ENCODE results near the gene LSM14A. TPM values are rescaled to one million over a fixed set of nuclear protein-coding genes. Genes with fewer than 3 reads are reported as not detected.

The LSM14A gene
- total and polyA plus RNA-seq, 2 of the 8 experiments (the other 6 are each of a cell fraction or from before 2014, with no cell fraction given): 117 to 195 TPM

DNA sequence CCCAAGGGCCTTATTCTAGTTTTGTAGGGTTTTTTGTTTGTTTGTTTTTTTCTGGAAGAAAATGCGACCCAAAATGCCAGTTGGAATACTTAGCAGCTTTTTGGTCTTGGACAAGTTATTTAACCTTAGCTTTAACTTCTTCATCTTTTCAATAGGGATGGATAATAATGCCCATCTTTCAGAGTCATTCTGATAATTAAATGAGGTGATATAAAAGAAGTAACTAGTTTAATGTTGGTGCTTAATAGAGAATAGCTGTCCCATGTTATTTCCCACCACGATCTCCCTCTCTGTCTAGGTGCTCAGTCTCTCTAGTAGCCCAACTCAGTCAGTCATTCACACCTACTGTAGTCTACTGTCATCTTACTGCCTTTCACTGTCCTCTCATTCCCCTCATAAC, 8.0 kb downstream of the LSM14A start:
- no peak overlapping the region for H3K4me2 ChIP-seq (ENCODE audit: insufficient read depth in 1 of 2, low read depth in 2 of 2, low read length in 2 of 2)
- H4K20me1 ChIP-seq (replicated peaks in 1 of 2; ENCODE audit: control insufficient read depth in 1 of 2, insufficient read depth in 2 of 2, low read length in 2 of 2): peaks cover 30 to 31% of the 10 kb centered on the region in 2 experiments
- H4K5ac ChIP-seq (ENCODE audit: insufficient read length, low read depth, low read length): no peak overlapping the region
- no peak overlapping the region for H3K4ac ChIP-seq (replicated peaks; ENCODE audit: insufficient read length, low read depth, low read length)
- H3K4me1 ChIP-seq (replicated peaks in 1 of 4; ENCODE audit: control insufficient read depth in 3 of 4, insufficient read depth in 4 of 4, low read length in 3 of 4): peaks cover 0 to 3% (median 1%) of the 10 kb centered on the region in 4 experiments; a peak in 3 of 7 replicates
- H2AFZ ChIP-seq (ENCODE audit: low read length): no peak overlapping the region
- no peak overlapping the region for H2BK120ac ChIP-seq (replicated peaks; ENCODE audit: low read depth, low read length)
- no peak overlapping the region for H2BK5ac ChIP-seq (ENCODE audit: low read depth, low read length)
- no peak overlapping the region for H3K56ac ChIP-seq (replicated peaks; ENCODE audit: insufficient read length, low read depth, low read length)
- no peak overlapping the region for H2BK20ac ChIP-seq (ENCODE audit: low read length)
- H3K36me3 ChIP-seq (ENCODE audit: control insufficient read depth in 2 of 4, insufficient read depth in 4 of 4, low read length in 3 of 4): peaks cover 0 to 4% (median 0%) of the 10 kb centered on the region in 4 experiments; a peak in 2 of 8 replicates
- H3K9me3 ChIP-seq (ENCODE audit: insufficient read depth in 2 of 2, low read depth in 1 of 2, low read length in 1 of 2): no peaks in the 10 kb centered on the region
- H3K27me3 ChIP-seq (replicated peaks in 1 of 4; ENCODE audit: control insufficient read depth in 3 of 4, extremely low read depth in 1 of 4, insufficient read depth in 3 of 4, low read length in 3 of 4): no peaks in the 10 kb centered on the region
- no peak overlapping the region for H2BK15ac ChIP-seq (ENCODE audit: low read length)
- H3K18ac ChIP-seq (ENCODE audit: extremely low read depth, low read length): no peak overlapping the region
- no peak overlapping the region for H3K4me3 ChIP-seq (ENCODE audit: extremely low read depth in 1 of 4, insufficient read depth in 2 of 4, low read depth in 3 of 4, low read length in 4 of 4)
- H2BK12ac ChIP-seq (ENCODE audit: low read depth, low read length): no peak overlapping the region
- TF ChIP-seq TBP (IDR thresholded peaks at IDR 0.05; ENCODE audit: low read depth, low read length) (no peak), CBX5 (IDR thresholded peaks at IDR 0.05; ENCODE audit: low read depth, low read length) (no peak), BRCA1 (IDR thresholded peaks at IDR 0.05; ENCODE audit: low read depth, low read length) (no peak), USF2 (IDR thresholded peaks at IDR 0.05; ENCODE audit: low read length) (no peak), POLR2A (IDR thresholded peaks at IDR 0.05; ENCODE audit: control extremely low read depth in 1 of 2, low read depth in 2 of 2, low read length in 2 of 2) (no peak), NRF1 (IDR thresholded peaks at IDR 0.05; ENCODE audit: low read depth, low read length) (no peak), CHD2 (IDR thresholded peaks at IDR 0.05; ENCODE audit: low read length) (no peak), NANOG (IDR thresholded peaks at IDR 0.05; ENCODE audit: insufficient read depth, low read depth, low read length, poor library complexity, severe bottlenecking) (no peak)
- TF ChIP-seq, protein P1, sequence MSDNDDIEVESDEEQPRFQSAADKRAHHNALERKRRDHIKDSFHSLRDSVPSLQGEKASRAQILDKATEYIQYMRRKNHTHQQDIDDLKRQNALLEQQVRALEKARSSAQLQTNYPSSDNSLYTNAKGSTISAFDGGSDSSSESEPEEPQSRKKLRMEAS (IDR thresholded peaks at IDR 0.05): no peak
- POLR2A ChIA-PET (ENCODE audit: partially characterized antibody): interaction anchor here (2.8 kb wide), 1 partner anchor 12 kb away, joined by 11 read pairs; no protein-coding TSS in a partner anchor
- H3K79me1 ChIP-seq (ENCODE audit: low read depth, low read length): no peaks in the 10 kb centered on the region; the same call in 1 of the 2 replicates
- no peak overlapping the region for H3K27ac ChIP-seq (ENCODE audit: low read depth, low read length)
- no peak overlapping the region for H4K91ac ChIP-seq (replicated peaks; ENCODE audit: insufficient read length, low read length)
- no peak overlapping the region for H3K9ac ChIP-seq (replicated peaks in 1 of 4; ENCODE audit: extremely low read depth in 1 of 4, low read depth in 3 of 4, low read length in 3 of 4)
- H4K8ac ChIP-seq (ENCODE audit: extremely low read depth, insufficient read depth, low read length): no peak overlapping the region
- H3K14ac ChIP-seq (ENCODE audit: insufficient read length): no peak overlapping the region
- CTCF ChIA-PET (ENCODE audit: partially characterized antibody): no interaction called here
- peaks cover 43 to 99% of the 10 kb centered on the region in 2 experiments for H3K79me2 ChIP-seq (ENCODE audit: control insufficient read depth in 1 of 2, insufficient read depth in 2 of 2, low read length in 2 of 2)
- no peak overlapping the region for H3K23ac ChIP-seq (ENCODE audit: insufficient read length)
- H2AK5ac ChIP-seq (ENCODE audit: low read depth, low read length): no peak overlapping the region
- 98% methylated on average over 2 of the region's 2 CpGs; no CpG with 5 or more reads in 1 of the 2 experiments for WGBS, 2 experiments (ENCODE audit: extremely low coverage in 1 of 2, insufficient coverage in 1 of 2, insufficient read length in 1 of 2, insufficient replicate concordance in 2 of 2, low coverage in 1 of 2, low lambda C conversion rate in 2 of 2, missing lambda C conversion rate in 1 of 2)
- no peak for FAIRE-seq
- DNase-seq (ENCODE audit: low read depth in 1 of 2, low spot score in 2 of 2): no peak
- H3K23me2 ChIP-seq (ENCODE audit: low read depth, low read length): no peaks in the 10 kb centered on the region
